Epidermal melanocyte (primary cell): ENCODE measurements around the gene RASD1.

ENCODE experiments used
- DNase-seq: peaks from one replicate; pipeline ENCODE4 v3.0.0; 2011; ENCODE audit warnings: low spot score; ENCODE audit not compliant: insufficient read length

Gene RASD1

GRCh38 chr17:17496189-17497064, at the start of gene RASD1:
TSS of gene RASD1 (minus strand) at chr17:17496395. CDS start at chr17:17496181, 214 bp downstream.
- DNase-seq, result peak; percentile 92

- DNase-seq, result no peak
Measured at GRCh38 chr17:17545984-17546383, 49.8 kb upstream of the RASD1 start.

- DNase-seq, result no peak
Measured at GRCh38 chr17:17545031-17545820, 49.0 kb upstream of the RASD1 start.

GRCh38 chr17:17542906-17543635, 46.9 kb upstream of the RASD1 start:
- no peak for DNase-seq

GRCh38 chr17:17541640-17542001, 45.4 kb upstream of the RASD1 start:
- DNase-seq, result no peak

GRCh38 chr17:17540935-17541639, 44.9 kb upstream of the RASD1 start:
- no peak for DNase-seq

- no peak for DNase-seq
Measured at GRCh38 chr17:17540278-17540906, 44.2 kb upstream of the RASD1 start.

- no peak for DNase-seq
Measured at GRCh38 chr17:17539591-17539990, 43.4 kb upstream of the RASD1 start.

- DNase-seq, result no peak
Measured at GRCh38 chr17:17538417-17539391, 42.5 kb upstream of the RASD1 start.

GRCh38 chr17:17537311-17538099, 41.3 kb upstream of the RASD1 start:
- no peak for DNase-seq

- DNase-seq, result no peak
Measured at GRCh38 chr17:17536702-17537101, 40.5 kb upstream of the RASD1 start.

- DNase-seq, result peak; percentile 64
Measured at GRCh38 chr17:17535957-17536356, 39.8 kb upstream of the RASD1 start.

GRCh38 chr17:17533901-17534441, 37.8 kb upstream of the RASD1 start:
- no peak for DNase-seq

- no peak for DNase-seq
Measured at GRCh38 chr17:17532991-17533390, 36.8 kb upstream of the RASD1 start.

- no peak for DNase-seq
Measured at GRCh38 chr17:17531156-17531555, 35.0 kb upstream of the RASD1 start.

GRCh38 chr17:17528696-17529652, 32.8 kb upstream of the RASD1 start:
- DNase-seq, result no peak

GRCh38 chr17:17527956-17528500, 31.8 kb upstream of the RASD1 start:
- no peak for DNase-seq
